NCI-H524 (cell line): ENCODE results near the gene KAZN.

Experiments
- DNase-seq, 2 experiments: peaks; one replicate each; lab custom pipeline; 2025; lab: John Stamatoyannopoulos, UW

KAZN gene

DNA sequence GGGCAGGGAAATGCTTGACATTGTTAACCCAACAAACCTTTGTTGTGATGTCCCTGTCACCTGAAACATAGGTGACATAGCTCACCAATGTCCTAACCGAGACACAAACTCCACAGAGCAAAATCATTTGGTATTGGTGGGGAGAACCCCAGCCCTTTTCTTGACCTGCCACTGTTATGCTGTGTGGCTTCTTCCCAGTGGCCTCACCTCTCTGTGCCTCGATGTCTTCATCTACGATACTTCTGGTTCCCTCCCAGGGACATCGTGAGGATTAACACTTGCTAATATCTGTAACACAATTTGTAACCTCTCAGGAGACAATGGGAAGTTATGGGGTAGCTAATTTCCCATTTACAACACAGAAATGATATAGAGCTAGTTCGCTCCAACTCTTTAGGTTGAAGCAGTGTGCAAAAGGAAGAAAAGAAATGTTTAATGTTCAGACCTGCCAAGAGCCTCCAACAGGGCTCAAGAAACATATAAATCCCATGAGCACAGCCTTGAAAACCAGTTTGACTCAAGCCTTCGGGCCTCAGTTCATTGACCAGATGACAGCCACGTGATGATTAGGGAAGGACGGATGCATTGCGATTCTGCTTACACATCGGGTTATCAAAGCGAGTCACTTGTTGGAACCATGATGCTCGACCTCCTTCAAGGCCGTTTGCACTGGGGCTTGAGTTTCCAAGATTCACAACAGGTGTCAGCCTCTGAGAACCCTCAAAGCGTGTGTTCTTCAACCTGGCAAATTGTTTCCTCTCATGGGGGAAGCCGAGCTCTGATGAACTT, 517.3 kb downstream of the KAZN start:
- no peak for DNase-seq

DNA sequence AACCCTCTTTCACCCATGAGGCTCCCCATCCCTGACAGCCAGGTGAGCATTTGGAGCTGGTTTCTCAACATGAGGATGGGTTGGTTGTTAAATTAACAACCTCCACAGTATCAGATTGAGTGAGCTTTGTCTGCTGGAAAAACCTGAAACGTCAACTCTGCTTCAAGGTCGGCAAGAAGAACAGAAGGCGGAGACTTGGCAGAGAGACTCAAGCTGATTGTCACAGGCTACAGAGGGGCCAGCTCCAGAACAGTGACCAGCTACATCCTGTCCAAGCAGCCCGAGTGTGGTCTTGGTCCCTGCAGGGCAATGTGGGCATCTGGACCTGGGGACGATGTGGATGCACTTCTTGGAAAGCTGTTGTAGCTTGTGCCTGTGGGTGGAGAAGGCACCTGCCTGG, 518.5 kb downstream of the KAZN start:
- DNase-seq = no peak

DNA sequence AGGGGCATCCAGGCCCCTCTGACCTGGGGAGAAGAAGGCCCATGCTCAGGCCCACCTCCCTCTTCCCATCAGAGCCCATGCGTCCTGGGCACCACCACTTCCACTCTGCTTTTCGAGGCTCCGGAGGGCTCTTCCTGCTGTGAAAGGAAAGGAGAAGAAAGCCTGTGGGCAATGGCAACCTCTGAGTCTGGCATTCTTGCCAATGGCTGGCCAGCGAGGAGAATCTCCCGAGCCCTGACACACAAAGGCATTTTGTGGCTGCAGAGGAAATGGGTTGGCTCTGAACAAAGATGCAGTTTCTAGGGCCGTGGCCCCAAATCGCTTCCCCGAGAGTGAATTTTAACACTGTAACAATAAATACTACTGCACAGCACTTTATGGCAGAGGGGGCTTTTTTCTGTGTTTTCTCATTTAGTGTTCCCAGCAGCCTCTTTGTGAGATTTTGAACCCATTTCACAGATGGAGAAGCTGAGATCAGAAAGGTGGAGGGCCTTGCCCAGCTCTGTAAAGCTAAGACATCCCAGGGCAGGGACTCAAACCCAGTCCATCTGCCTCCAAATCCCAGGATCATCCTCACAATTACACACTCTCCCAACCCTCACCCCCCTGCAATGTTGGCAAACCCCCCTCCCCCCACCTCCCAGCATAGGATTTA, 519.3 kb downstream of the KAZN start:
- DNase-seq = no peak

DNA sequence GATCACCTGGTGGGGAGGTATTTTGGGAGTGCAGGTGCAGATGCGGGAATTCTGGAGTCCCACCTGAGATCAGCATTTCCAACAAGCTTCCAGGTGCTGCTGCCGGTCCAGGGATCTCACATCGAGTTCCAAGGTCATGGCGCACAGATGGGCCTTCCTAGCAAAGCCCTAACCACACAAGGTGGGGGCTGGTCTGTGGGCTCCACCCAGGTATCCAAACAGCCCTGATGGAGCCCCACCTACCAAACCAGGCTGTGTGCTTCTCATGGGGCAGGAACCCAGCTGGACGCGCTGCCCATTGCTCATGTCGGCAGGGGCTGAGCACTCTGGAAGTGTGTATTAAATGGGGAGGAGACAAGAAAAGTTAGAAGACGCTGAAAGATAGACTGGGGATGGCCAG, 520.1 kb downstream of the KAZN start:
- DNase-seq = no peak

DNA sequence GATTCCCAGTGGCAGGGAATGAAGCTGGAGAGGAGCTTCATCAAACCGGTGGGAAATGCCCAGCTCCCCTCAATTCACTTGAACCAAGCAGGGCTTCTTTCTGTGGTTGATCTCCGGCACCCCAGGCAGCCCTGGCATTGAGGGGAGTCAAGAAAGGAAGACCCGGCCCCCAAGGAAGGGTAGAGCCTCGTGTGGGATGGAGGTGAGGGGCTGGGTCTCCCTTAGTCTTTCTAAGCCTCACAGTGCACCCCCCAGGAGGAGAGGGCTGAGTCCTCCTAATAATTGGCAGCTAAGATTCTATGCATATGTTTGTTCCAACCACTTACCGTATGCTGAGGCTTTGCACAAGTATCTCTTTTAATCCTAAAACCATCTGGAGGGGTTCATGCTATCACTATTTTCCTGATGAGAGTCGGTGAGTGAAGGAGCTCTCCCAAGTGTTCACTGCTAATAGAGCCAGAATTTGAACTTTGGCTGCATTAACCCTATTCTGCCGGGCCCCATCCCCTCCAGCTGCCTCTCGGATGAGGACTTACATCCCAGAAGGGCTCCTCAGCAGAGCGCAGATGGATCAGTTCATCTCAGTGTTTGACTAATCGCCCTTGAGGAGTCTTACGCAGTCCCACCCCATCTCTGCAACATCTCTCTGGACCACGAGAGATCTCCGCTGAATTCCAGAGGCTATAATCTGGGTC, 521.9 kb downstream of the KAZN start:
- DNase-seq = peak; percentile 97 to 99

DNA sequence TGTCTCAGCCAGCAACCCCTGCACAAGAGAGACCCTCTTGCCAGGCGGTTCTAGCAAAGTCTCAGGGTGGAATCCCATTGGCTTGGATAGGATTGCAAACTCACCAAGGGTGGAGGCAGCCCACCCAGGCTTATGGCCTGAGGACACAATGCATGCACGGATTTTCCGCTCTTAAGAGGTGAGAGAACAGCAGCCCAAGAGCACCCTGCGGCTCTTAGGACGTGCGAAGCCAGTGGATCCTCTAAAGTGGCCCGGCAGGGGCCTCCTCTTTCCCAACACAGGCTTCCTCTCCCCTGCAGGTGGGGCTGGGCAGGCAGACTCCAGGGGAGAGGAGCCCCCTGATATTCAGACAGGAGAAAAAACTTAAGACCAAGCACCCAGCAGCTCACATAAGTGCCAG, 523.8 kb downstream of the KAZN start:
- DNase-seq = no peak

DNA sequence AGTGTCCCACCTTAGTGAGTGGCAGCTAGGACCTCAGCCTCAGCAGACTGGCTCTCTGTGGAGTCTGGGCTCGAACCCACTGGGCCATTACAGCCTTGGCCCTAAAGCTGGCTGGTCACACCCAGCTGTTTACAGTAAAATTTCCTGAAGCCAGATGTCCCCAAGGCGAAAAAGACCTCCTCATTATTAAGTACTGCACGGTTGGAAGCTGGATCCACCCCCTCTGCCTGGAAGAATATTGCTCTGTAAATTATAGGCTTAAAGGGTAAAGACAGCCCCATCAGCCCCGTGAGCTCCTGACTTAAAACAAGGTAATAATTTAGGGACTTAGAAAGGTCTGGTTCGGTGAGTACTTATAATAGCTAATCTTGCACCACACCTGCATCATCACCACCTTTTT, 524.8 kb downstream of the KAZN start:
- DNase-seq = peak; percentile 41 to 81

DNA sequence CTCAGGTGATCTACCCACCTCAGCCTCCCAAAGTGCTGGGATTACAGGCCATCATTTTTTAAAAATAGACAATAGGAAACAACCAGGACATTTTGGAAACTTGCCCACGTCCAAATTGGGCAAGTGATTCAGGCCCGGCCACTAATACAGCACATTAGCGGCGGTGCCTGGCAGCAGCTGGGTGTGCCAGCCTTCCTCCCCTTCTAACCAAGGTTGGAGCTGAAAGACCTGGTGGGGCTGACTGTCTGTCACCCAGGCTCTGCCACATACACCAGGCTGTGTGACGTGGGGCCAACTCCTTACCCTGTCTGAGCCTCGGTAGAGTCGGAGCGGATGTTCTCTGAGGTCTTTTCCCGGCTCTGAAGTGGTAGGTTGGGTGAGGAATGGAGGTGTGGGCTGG, 525.4 kb downstream of the KAZN start:
- DNase-seq = no peak

DNA sequence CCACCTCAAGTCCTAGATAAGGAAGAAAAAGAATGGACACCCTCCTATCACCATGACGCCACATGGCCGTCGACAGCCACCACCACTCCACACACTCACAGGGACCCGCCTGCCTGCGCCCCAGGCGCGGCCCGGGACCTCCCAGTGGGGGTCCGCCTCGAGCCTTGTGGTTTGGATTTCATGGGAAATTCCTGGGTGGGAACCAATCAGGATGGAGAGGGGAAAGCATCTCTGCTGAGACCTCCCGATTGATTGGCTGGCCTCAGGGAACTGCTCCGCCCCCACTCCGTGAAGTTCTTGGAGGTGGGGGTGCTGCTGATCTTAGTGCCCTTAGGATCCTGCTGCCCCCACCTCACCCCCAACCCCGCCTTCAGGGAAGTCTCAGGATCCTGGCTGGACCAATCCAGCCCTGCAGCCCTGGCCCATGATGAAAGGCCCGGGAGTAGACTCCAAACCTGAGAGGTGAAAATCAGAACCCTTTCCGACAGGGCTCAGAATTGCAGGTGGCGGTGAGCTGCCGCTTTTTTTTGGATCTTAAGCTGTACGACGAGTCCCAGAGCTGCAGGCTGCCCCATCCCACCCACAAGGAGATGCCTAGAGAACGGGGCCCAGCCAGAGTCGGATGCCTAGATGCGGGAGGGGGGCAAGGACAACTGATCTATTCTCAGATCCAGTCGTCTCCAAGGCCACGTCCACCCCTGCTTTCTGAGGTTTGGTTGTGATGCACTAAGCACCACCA, 526.0 kb downstream of the KAZN start:
- no peak for DNase-seq

DNA sequence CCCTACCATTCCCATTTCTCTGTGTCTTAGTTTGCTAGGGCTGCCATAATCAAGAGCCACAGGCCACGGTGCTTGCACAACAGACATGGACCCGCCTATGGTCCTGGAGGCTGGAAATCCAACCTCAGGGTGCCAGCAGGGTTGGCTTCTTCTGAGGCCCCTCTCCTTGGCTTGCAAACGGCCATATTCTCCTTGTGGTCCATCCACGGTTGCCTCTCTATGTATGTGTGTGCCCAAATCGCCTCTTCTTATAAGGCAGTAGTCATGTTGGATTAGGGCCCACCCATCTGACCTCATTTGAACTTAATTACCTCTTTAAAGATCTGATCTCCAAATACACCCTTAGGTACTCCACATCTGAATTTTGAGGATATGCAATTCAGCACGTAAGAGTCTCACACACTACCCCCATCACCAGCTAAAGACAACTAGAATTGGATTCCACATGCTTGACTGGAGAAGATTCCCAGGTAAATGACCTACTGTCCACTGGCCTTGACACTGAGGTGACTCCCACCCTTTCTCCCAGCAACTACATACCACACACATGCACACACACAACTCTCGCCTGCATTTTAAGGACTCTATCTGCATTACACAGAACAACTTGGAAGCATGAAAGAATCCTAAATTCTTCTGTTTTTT, 526.7 kb downstream of the KAZN start:
- DNase-seq = no peak

DNA sequence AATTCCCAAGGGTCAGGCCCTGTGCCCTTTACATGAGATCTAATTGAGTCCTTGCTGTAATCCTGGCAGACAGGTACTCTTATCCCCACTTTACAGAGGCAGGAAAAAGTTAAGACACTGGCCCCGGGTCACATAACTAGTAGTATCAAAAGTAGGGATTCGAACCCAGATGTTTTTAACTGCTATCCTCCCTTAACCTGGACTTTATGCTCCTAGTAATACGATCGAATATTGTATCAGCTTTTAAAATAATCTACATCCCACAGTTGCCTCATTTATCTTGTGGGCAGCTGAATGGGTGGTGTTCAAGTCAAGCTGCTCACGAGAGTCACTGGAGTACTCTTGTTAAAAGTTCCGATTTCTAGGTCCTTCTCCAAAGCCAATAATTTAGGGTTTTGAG, 529.6 kb downstream of the KAZN start:
- DNase-seq = no peak

DNA sequence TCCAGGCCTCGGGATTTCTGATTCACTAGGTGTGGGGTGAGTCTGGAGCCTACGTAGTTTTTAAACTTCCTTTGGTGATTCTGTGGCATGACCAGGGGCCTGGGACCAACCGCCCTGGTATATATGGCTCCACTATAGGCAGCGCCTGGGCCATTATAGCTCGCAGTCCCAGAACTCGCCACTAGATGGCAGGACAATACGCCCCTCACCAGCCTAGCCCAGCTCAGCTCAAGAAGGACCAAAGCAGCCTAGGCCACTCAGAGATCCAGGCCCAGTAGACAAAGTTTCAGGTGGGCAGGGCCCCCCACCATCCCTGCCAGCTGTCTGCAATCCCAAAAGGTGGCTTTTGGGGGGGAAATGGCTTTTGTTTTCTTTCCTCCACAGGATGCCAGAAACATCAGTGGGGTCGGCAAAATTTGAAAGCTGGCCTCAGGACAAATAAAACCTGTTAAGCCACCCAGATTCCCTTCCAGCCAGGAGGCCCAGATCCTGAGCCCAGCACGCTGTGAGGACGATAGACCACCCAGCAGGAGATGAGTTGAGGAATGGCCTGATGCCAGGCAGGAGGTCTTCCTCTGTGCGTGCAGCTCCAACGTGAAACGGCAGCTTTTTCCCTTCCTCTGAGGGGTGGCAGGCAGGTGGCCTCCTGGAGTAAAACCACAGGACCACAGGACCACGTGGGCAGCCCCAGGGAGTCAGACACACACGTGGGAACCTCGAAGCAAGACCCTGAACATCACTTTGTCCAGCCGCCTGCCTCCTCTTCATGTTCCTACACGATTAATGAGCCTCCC, 530.2 kb downstream of the KAZN start:
- peak; percentile 20 to 73 for DNase-seq

DNA sequence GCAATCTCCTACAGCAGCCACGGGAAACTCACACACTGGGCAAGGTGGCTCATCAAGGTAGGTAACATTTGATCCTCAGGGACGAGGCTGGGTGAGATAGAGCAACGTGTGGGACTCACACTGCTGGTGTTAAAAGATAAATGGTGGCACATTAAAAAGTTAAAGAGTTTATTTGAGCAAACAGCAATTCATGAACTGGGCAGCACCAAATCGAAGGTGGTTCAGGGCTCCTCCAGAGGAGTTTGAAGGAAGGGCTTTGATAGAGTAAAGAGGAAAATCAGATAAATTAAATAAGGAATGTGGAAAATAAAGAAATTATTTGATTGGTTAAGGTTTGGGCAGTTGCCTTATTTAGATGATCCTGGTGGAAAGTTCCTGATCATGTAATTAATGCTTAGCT, 531.5 kb downstream of the KAZN start:
- no peak for DNase-seq

DNA sequence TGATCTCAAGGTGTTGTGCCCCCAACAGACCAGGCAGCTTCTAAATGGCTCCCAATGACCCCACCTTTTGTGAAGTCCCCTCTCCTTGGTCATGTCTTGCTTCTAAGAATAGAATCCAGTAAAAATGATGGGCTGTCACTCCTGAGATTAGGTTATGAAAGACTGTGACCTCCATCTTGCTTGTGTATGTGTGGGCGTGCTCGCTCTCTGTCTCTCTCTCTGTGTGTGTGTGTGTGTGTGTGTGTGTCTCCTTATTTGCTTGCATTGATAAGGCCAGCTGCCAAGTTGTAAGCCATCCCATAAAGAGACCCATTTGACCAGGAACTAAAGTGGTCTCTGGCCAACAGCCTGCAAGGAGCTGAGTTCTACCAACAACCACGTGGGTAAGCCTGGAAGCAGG, 532.1 kb downstream of the KAZN start:
- DNase-seq = no peak

DNA sequence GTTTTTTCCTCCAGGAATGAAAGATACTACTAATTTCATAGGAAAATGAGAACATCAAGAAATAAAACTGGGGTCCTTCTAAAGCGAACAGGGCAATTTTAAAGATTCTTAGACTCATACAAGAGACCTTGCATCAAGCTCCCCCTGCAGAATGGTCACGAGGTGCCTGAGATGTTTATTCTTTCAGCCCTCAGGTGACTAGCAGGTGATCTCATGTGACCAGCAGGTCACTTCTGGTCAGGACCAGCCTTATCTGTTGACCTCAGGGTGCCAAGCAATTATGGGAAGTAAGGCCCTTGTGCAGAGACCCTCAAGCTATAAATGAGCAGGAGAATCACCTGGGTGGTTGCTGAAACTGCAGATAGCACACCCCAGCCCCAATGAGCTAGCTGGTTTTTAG, 534.5 kb downstream of the KAZN start:
- DNase-seq = no peak

DNA sequence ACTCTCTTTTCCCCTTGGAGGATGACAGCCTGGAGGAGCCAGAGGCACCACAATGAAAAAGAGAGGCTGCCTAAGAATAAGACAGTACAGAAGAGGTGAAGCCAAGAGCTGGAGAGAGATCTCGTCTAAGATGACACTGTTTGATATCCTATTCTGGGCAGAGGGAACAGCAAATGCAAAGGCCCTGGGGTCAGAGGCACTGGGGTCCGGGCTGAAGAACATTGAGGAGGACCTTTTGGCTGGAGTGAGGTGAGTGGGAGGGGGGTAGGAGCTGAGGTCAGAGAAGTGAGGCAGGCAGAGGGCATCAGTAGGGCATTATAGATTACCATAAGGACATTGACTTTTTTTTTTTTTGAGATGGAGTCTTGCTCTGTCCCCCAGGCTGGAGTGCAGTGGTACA, 535.8 kb downstream of the KAZN start:
- no peak for DNase-seq

DNA sequence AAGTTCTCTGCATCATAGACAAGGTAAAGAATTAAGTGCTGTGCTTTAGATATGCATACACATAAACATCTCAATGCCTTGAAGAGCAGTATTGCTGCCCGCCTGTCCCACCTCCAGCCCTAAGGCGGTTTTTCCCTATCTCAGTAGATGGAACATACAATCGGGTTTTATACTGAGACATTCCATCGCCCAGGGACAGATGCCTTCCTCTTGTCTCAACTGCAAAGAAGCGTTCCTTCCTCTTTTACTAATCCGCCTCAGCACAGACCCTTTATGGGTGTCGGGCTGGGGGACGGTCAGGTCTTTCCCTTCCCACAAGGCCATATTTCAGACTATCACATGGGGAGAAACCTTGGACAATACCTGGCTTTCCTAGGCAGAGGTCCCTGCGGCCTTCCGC, 537.1 kb downstream of the KAZN start:
- peak in 1 of 2 experiments; percentile 31 for DNase-seq

DNA sequence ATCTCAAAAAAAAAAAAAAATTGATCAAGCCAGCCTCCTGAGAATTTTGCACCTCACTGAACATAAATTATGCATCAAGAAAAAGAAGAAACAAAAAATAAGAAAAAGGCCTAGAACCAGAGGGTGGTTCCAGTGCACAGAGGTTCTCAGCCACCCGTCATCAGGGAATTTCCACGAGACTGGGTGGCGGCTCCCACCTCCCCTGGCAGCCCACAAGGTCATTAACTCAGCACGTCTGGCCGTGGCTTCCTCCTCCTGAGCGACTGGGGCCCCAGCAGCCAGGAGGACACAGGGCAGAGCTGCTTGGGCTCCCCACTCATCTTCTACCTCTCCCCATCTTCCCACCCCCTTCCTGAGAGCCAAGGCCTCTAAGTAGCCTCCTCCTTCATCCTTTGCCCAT, 539.3 kb downstream of the KAZN start:
- no peak for DNase-seq

DNA sequence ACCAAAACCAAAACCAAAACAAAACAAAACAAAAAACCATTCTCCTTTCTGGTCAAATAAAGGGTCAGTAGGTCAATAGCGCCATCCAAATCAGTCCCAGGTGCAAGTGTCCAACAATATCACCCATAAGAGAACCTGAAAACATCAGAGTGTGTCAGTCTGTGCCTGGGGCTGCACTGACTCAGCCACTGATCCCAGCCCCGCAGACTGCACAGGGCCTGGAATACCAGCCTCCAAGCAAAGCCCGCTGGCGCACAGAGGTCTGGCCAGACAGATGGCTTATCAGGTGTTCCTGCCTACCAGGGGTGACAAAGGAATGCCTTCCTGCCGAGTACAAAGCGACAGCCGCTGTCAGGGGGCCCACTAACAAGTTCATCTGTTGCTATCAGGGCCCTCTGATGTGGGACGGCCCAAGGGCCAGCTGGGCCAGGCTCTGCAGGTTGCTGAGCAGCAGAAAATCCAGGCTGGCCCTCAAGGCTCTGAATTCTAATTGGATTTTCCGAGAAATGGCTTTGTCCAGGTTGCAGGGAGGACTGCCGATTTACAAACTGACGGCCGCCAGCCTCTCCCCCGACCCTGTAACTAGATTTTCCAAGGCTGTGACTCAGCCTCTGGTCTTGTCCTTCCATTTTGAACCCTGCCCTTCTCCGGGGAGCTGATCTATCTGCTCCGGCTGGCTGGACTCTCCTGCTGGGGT, 541.3 kb downstream of the KAZN start:
- peak; percentile 92 to 97 for DNase-seq

DNA sequence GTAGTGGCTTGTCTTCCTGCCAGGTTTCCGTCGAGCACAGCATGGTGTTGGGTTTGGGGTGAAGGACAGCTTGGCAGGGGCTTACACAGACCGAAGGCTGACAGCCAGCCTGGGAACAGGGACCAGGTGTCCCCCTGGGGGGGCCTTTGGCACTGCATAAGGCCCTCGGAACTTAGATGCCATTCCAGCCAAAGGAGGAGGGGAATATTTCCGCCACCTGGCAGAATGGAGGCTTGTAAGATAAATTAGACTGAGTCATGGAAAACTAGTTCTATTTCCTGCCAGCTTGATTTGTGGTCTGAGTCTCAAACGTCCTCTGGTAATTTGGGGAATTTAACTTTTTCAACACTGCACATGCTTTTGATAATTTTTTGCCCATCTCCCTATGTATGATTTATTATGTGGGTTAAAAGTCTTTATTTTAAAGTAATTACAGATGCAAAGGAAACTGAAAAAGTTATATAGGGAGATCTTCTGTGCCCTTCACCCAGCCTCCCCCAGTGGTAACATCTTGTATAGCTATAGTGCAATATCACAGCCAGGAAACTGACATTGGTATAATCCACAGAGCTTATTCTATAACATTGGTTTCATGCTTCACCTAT, 543.6 kb downstream of the KAZN start:
- DNase-seq = peak in 1 of 2 experiments; percentile 59
